H1 (cell line): Measurements from ENCODE around the gene FN3KRP. TPM values are rescaled to one million over a fixed set of nuclear protein-coding genes. Genes with fewer than 3 reads are reported as not detected.

ENCODE experiments used
- EP300 ChIP-seq, 2 experiments: IDR thresholded peaks; 1 replicate in 1 of 2; 2 replicates in 1 of 2; pipeline ENCODE4 v1.6.1; 2011 to 2012; ENCODE audit warnings: low read depth in 2 of 2, low read length in 2 of 2, mild to moderate bottlenecking in 2 of 2, borderline replicate concordance in 1 of 2, inconsistent platforms in 1 of 2, moderate library complexity in 1 of 2
- polyA plus RNA-seq, 7 experiments: library from polyadenylated mRNA; depleted of rRNA in 3 of 7; stranded (reverse) in 5 of 7; unstranded in 2 of 7; fragments of >200 nt in 5 of 7; fragments of 200-250 nt in 2 of 7; gene quantifications; 1 replicate in 5 of 7; 2 replicates in 1 of 7; 4 replicates in 1 of 7; pipeline versions ENCODE4 v1.2.1 to v1.2.3, GENCODE V29; 2011 to 2013; ENCODE audit warnings: missing spikeins in 2 of 7, mixed read lengths in 2 of 7
- total RNA-seq: library from RNA; stranded (reverse); fragmentation: NEBNext Ultra II Directional; extraction: Animal tissue kit (Norgen Biotek cat#: 25700); gene quantifications from 2 replicates; pipeline ENCODE4 v1.2.1, GENCODE V29; 2021

The FN3KRP gene
- total and polyA plus RNA-seq, 2 of the 8 experiments (the other 6 are each of a cell fraction or from before 2014, with no cell fraction given), result 18.1 to 21.4 TPM

- no peak for TF ChIP-seq EP300 (IDR thresholded peaks at IDR 0.05; ENCODE audit: borderline replicate concordance in 1 of 2, low read depth in 2 of 2, low read length in 2 of 2)
These were observed 20.2 kb upstream of the FN3KRP start (continued) for GRCh38 chr17:82696259-82696658.
